GM12872 (cell line): ENCODE results near the gene NUP62.

ENCODE experiments used
- TF ChIP-seq, protein P1 (sequence below): IDR thresholded peaks from 3 replicates; pipeline ENCODE4 v1.5.1; 2011; ENCODE audit warnings: low read depth, mild to moderate bottlenecking, low read length, moderate library complexity; ENCODE audit not compliant: insufficient read depth

The NUP62 gene

DNA sequence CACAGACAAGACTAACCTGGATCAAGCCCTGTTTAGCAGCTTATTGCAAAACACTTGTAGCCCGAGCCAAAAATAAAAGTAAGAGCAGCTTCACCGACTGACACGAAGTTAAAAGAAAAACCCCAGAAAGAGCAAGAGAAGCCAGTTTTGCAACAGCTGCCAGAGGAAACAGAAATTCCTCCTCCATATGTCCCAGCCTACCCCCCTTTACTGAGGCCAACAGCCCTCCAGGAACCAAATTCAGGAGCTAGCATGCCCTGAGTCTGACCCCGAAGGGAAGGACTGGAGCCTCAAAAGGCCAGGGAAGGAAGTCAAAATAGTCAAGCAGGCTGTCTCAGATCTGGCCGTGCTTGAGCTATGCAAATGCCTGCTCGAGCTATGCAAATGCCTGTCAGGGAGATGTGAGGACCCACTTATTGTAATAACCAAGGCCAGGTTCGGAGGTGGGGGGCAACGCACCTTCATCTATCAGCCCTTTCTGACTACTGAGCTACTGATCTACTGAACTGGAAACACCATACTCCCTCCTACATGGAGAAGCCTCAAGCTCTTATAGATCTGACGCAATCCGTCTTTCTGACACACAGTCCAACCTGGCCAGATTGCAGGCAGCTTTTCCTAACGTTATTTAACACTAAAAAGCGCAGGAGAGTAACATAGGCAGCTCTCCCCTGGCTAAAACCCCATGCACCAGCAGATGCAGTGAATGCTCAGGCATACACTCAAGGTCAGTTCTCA, 25.0 kb upstream of the NUP62 start:
- TF ChIP-seq, protein P1, sequence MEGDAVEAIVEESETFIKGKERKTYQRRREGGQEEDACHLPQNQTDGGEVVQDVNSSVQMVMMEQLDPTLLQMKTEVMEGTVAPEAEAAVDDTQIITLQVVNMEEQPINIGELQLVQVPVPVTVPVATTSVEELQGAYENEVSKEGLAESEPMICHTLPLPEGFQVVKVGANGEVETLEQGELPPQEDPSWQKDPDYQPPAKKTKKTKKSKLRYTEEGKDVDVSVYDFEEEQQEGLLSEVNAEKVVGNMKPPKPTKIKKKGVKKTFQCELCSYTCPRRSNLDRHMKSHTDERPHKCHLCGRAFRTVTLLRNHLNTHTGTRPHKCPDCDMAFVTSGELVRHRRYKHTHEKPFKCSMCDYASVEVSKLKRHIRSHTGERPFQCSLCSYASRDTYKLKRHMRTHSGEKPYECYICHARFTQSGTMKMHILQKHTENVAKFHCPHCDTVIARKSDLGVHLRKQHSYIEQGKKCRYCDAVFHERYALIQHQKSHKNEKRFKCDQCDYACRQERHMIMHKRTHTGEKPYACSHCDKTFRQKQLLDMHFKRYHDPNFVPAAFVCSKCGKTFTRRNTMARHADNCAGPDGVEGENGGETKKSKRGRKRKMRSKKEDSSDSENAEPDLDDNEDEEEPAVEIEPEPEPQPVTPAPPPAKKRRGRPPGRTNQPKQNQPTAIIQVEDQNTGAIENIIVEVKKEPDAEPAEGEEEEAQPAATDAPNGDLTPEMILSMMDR: no peak

DNA sequence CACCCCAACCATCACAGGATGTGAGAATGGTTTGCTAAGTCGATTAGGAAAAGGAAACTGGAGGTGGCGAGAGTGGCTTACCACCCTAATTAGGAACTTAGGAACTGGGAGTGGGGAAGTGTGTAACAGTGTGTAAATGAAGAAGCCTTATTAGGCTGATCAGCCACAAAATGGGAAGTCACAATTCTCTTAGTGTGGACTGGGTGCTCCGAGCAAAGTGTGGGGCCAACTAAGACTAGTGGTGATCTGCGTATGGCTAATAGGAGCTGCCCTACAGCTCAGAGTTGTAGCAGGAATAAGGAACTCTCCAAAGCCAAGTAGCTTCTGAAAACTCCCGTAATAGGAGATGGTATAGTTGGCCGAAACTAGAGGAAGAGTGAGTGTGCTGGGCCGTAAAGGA, 24.1 kb upstream of the NUP62 start:
- TF ChIP-seq, protein P1: no peak

DNA sequence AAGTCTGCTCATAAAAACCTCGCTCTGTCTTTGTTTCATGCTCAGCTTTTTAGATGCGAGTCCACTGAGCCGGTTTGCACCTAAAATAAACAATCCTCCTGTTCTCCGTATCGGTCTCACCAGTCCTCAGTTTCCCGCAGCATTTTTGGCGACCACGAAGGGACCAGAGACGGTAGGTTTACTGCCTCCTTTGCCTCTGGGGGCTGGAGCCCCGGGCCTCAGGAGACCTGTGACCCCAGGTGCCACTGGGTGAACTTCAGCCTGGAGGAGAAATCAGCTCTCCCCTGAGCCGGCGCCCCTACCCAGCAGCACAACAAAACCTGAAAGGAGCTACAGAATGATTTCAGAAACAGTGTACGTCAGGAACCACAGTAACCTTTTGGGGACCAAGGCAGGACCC, 23.6 kb upstream of the NUP62 start:
- TF ChIP-seq, protein P1: no peak

DNA sequence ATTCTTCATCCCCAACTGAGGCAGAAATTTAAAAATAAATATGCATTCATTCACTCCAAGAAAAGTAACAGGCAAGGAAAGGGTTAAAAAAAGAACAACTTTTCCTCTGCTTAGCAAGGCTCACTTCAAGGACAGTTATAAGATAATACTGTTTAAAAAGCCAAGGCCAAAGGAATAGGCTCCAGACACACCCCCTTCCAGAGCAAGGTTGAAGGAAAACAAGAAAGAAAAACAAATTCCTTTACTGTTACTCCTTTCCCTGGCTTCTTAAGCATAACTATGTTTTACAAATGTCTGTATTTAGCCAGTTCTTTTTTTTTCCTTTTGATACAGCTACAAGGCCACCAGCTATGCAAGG, 23.2 kb upstream of the NUP62 start:
- TF ChIP-seq, protein P1: no peak

- TF ChIP-seq, protein P1: no peak
These were observed 22.6 kb upstream of the NUP62 start for GRCh38 chr19:49951806-49952478.

- TF ChIP-seq, protein P1: no peak
These were observed 21.7 kb upstream of the NUP62 start for GRCh38 chr19:49950956-49951526.

- TF ChIP-seq, protein P1: no peak
These were observed 21.3 kb upstream of the NUP62 start for GRCh38 chr19:49950590-49950948.
